Thyroid gland (tissue), 4 donors: ENCODE results near the gene LPAR2.

Source experiments
- CTCF ChIP-seq, 6 experiments: fragments of 200-600 bp in 3 of 6; fragments of 450-650 bp in 3 of 6; sonication (generic) in 3 of 6; IDR thresholded peaks; one replicate each; pipeline ENCODE4 v1.5.1; 2016 to 2019; ENCODE audit warnings: antibody characterized with exemption in 6 of 6, mild to moderate bottlenecking in 2 of 6, inconsistent platforms in 1 of 6, moderate library complexity in 1 of 6
- POLR2A ChIP-seq, 2 donors: fragments of 450-650 bp; IDR thresholded peaks; one replicate each; pipeline ENCODE4 v1.6.1; 2017; ENCODE audit warnings: antibody characterized with exemption in 2 of 2, mild to moderate bottlenecking in 2 of 2, moderate library complexity in 1 of 2

GRCh38 chr19:19624032-19624570, 3.9 kb downstream of the LPAR2 start:
- TF ChIP-seq POLR2A (IDR thresholded peaks at IDR 0.05) (no peak), CTCF (IDR thresholded peaks at IDR 0.05) (no peak)
